ENCODE measurements around the gene TBC1D4.

DNA sequence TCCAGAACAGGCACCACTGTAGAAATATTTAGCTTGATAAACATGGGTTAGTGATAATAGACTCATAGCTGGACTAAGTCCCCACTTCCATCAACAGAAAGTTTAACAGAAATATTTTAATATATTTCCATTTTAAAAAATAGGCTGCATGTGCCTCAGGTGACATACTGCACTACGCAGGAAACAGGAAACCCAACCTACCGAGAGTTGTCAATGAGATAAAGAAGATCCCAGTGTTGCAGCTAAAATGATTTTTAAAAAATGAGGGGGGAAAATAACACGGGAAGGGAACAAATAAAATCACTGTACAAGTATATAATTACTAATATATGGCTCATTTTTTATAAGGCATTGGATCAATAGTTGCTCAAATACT lies 154.8 kb downstream of the TBC1D4 start:
- TF ChIP-seq POLR2A (IDR thresholded peaks at IDR 0.05) = no peak
- TF ChIP-seq, protein P1, sequence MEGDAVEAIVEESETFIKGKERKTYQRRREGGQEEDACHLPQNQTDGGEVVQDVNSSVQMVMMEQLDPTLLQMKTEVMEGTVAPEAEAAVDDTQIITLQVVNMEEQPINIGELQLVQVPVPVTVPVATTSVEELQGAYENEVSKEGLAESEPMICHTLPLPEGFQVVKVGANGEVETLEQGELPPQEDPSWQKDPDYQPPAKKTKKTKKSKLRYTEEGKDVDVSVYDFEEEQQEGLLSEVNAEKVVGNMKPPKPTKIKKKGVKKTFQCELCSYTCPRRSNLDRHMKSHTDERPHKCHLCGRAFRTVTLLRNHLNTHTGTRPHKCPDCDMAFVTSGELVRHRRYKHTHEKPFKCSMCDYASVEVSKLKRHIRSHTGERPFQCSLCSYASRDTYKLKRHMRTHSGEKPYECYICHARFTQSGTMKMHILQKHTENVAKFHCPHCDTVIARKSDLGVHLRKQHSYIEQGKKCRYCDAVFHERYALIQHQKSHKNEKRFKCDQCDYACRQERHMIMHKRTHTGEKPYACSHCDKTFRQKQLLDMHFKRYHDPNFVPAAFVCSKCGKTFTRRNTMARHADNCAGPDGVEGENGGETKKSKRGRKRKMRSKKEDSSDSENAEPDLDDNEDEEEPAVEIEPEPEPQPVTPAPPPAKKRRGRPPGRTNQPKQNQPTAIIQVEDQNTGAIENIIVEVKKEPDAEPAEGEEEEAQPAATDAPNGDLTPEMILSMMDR (IDR thresholded peaks at IDR 0.05) = no peak
- no peak for TF ChIP-seq EP300 (IDR thresholded peaks at IDR 0.05)
